ENCODE results near the gene JAZF1.
A peak's percentile ranks its signal among the peaks of the same experiment; 100 is the strongest.

JAZF1 gene

GRCh38 chr7:28001896-28002295 is 178.7 kb downstream of the JAZF1 start:
- no peak for DNase-seq

GRCh38 chr7:27999829-28000228 is 180.8 kb downstream of the JAZF1 start:
- DNase-seq = no peak

DNA sequence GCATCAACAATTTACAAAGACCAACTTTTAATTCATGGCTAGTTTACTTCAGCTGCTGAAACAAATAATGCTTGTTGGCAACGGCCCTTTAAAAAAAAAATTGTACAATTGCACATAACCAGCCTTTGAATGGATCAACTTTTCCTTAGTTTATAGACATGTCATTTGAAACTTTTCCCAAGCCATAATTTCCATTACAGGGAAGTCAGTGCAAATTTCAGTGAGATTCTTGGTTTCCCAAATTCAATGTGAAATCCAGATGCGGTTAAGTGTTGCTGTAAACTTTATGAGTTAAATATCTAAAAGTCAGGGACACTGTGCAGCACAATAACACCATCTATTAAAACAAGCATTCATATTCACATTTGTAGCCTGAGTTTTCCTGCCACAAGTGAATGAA is 182.2 kb downstream of the JAZF1 start:
- DNase-seq = no peak

- no peak for DNase-seq
These were observed 183.3 kb downstream of the JAZF1 start for GRCh38 chr7:27997188-27997707.

DNA sequence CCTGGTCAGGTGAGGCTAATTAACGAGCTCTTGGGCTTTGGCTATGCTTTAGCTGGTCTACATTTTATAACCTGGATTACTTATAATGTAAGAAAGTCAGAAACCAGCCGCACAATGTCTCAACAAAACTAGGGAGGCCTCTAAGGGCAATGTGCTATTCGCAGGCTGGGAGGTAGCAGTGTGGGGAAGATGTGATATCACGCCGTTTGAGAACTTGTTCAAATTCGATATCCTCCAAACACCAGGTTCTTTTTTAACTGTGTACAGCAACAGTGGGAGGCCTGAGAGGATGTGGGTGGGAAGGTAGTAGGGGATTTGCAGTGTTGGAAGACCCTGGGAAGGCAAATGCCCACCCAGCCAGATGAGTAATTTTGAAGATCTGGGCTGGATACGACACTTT is 184.5 kb downstream of the JAZF1 start:
- DNase-seq = no peak

- no peak for DNase-seq
These were observed 185.4 kb downstream of the JAZF1 start for GRCh38 chr7:27995228-27995627.

DNA sequence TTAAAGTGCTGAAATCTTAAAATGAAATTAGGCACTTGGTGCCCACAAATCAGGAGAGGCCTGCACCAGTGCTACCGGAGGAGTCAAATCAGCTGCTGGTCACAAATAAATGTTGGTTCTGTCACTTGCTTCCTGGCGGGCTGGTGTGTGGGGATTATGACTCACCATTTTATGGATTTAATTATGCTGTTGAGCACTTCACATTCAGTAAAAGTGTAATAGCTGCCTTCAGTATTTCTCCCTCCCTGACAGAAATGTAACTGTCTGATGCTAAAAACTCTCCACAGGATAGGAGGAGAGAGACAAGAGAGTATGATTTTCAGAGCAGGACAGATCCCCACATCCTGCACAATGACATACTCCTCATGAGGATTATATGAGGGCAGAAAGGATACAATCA is 186.0 kb downstream of the JAZF1 start:
- DNase-seq = peak; percentile 52

DNA sequence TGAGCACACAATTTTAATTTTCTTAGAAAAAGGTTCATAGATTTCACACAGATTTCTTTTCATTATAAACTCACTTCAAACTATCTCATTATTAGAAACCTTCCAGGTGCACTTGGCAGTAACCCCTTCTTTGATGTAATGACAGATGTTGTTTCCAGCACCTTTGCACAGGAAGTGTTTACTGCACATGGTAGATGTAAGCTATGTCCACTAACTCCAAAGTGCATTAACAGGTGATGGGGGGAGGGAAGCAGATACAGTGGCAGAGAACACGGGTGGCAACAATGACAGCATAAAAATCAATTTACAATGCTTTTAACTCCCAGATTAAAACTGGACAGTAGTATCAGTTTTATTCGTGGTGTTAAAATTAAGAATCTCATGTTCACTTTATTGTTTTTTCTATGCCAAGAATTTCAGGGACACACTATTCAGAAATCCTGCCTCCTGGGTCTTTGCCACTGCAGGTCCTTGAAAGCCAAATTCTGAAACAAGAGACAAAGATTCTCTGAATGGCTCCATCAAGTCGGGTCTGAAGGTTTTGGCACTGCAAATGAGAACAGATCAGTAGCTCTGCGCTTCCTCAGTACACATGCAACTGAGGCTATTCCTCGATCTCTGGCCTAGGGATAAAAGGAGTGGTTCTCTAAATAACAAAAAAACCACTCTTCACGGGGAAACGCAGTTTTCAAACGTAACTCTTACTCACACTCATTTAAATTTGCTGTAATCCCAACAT is 187.7 kb downstream of the JAZF1 start:
- no peak for DNase-seq

- DNase-seq = peak; percentile 14
These were observed 188.5 kb downstream of the JAZF1 start for GRCh38 chr7:27992097-27992496.

- DNase-seq = no peak
These were observed 189.5 kb downstream of the JAZF1 start for GRCh38 chr7:27991006-27991528.

GRCh38 chr7:27976531-27976930 is 204.1 kb downstream of the JAZF1 start:
- DNase-seq = no peak

DNA sequence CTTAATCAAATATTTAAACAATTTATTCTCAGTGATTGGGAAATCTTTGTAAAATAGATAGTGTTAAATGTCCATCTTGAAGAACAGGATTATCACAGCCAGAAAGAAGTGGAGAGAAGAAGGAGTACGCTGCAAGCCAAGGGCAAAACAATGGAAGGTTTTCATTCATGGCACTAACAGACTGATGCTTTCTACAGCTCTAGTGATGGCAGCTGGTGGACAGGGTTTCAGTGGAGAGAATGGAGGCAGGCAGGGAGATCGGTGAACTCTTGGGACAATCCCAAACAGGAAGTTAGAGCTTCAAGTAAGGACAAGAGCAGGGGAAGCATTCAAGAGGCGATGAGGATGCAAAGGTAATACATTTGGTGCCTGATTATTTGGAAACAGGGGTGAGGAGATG is 207.0 kb downstream of the JAZF1 start:
- no peak for DNase-seq

- DNase-seq = no peak
These were observed 208.3 kb downstream of the JAZF1 start for GRCh38 chr7:27972276-27972675.

GRCh38 chr7:27971171-27971812 is 209.3 kb downstream of the JAZF1 start:
- DNase-seq = no peak

GRCh38 chr7:27970350-27970749 is 210.2 kb downstream of the JAZF1 start:
- DNase-seq = no peak

DNA sequence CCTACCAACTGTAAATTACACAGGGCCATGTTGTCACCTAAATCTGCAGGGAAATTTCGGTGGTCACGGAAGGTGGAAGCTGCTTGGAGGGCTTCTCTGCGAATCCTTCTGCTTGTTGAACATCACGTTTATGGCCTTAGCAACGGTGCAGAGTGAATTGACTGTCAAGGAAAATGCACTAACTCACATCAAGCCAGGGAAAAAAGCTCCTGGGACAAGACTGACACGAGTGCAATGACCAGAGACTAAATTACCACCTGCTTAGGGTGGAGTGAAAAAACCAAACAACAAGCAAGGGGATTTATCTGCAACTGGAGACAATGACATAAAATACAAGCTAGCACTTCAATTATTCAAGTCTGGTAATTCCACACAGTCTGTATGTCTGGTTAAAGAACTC is 211.2 kb downstream of the JAZF1 start:
- DNase-seq = no peak

- DNase-seq = no peak
These were observed 213.0 kb downstream of the JAZF1 start for GRCh38 chr7:27967639-27968038.

DNA sequence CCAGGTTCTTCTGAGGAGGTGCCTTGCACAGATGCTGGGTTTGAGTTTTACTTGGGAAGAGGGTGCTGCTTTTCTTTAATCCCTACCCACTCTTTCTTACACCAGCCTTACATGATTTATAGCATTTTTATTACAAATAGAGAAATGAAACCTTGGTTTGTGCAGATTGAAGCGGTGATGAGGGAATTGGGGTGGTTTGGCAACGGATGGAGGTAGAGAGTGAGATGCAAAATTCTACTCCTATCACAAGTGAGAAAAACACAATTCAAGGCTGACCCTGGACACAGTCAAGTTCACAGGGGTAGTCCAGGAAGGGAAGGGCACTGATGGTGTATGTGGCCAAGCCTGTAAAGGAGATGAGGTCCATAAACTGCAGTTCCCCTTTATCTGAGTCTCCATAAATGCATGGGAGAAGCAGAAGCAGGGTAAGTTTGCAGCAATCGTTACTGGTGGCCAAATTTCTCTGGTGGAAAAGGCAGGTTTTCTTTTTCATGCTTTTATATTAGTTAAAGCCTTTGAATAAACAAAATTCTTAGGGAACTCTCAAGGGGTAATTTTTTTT is 214.3 kb downstream of the JAZF1 start:
- no peak for DNase-seq

DNA sequence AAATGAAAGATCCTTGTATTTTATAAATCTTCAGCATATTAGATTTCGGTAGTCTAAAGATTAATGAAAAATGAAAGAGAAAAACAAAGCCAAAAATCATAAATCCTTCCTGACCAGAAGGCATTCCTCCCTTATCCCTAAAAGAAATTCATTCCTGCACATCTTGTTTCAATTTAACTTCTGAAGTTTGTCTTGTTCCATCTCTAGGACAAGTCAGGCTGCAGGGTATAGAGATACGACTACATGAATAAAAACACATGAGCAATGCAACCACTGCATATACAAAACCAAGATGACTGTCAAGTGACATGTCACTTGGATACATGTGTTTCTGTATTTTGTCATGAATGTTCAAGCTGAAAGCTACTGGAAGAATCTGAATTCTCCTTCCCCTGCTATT is 214.9 kb downstream of the JAZF1 start:
- DNase-seq = peak; percentile 53

DNA sequence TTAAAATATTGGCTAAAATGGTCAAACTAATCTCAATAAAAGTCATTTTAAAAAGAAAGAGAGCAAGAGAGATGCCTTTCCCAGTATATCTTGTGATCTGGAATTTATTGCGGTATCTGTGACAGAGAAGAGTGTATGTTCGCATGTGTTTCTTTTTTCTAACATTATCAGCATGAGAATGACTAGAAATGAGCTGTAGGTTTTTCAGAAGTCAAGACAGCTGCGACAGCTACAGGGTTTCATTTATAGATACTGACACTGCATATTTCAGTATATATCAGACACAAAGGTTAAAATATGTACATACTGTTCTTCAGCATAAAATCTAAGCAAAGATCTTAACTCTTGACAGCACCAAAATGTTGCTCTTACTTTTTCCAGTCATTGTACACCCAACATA is 215.8 kb downstream of the JAZF1 start:
- no peak for DNase-seq

GRCh38 chr7:27963056-27963455 is 217.5 kb downstream of the JAZF1 start:
- no peak for DNase-seq

- DNase-seq = no peak
These were observed 218.3 kb downstream of the JAZF1 start for GRCh38 chr7:27962273-27962672.

DNA sequence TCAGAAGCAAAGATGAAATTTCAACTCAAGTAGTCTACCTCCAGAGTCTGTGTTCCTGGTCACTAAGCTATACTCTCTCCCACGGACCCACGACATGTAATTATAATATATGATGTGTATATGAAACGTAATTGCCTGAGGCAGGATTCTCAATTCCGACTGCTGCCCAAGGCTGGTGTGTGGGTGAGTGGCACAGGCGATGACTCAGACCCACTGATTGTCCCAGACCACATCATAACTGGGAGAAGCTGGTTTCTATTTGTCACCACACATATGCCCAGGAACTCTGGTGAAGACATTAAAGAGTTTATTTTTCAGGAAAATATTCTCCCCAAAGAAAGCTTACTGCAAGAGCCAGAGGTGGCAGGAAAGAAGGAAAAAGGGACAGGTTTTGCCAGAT is 219.3 kb downstream of the JAZF1 start:
- DNase-seq = no peak

- DNase-seq = no peak
These were observed 220.2 kb downstream of the JAZF1 start for GRCh38 chr7:27960415-27960814.

All from fibroblast of upper back skin (primary cell).